Measurements from ENCODE around the gene PITHD1.
"Not testable (repeated sequence)": the region's sequence is repeated elsewhere in the genome, so short reads cannot be mapped to it uniquely, and the experiment has no call there.

PITHD1 gene

DNA sequence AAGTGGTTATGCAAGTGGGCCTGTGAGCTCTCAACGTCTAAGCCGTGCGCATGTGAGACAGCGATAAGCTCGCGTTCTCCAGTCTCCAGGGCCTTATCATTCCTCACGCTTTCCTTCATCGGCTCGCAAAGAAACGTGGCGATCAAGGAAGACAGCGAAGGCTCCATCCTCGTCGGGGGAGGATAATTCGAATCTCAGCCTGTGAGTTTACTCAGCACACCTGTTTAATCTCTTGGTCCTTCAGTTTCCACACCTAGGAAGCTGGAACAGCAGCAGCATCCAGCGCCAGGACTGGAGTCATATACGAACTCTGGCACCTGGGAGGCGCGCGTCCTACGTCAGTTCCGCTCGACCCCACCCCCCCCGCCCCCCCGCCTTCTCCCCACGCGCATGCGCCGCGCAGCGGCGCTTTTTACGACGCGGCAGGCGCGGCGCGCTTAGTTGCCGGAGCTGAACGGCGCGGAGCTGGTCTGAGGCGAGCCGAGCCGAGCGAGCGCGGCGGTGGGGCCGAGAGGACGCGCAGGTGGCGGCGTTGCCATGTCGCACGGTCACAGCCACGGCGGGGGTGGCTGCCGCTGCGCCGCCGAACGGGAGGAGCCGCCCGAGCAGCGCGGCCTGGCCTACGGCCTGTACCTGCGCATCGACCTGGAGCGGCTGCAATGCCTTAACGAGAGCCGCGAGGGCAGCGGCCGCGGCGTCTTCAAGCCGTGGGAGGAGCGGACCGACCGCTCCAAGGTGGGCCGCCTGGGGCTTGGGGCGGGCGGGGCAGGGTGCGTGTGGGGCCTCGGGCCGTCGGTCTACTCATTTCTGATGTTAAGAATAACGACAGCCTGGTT is at the start of gene PITHD1:
Gene PITHD1 (plus strand): TSS at position 440 of the 836 bp plus-strand sequence. CDS start 98 bp downstream, at position 538.
- peak; percentile 62 for DNase-seq (ENCODE audit: low read depth)

GRCh38 chr1:23732363-23733224 is 45.6 kb upstream of the PITHD1 start:
- DNase-seq (ENCODE audit: low read depth), result no peak

DNA sequence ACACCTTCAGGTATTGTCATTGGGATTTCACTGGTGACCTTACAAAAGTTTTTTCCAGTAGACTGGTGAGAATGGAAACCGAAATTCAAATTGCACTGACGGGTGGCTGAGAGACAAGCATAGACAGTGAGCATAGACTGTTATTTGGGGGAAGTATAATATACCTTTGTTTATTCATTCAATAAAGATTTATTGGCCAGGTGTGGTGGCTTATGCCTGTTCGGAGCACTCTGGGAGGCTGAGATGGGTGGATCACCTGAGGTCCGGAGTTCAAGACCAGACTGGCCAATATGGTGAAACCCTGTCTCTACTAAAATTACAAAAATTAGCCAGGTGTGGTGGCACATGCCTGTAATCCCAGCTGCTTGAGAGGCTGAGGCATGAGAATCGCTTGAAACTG is 44.9 kb upstream of the PITHD1 start:
- DNase-seq (ENCODE audit: low read depth), result not testable (repeated sequence)

DNA sequence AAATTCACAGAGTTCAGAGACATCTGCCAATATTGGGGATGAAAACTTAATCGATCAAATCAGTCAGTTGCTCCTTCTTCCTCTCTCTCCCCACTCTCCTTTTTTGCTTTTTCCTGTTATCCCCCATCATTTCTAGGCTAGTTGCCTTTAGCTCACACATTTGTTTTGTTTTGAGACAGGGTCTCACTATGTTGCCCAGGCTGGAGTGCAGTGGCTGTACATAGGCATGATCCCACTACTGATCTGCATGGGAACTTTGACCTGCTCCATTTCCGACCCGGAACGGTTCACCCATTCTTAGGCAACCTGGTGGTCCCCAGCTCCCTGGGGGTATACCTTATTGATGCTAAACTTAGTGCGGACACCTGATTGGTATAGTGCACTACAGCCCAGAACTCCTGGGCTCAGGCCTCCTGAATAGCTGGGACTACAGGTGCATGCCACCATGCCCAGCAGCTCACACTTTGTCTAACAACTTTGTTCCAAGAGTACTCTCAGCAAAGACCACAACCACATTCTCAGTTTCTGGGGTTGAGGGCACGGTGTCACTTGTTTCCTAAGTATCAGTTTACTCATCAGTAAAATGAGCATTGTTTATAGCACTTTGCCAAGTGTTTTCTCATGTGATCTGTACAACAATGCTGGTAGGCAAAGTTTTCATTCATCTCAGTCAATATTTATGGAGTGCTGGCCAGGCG is 41.6 kb upstream of the PITHD1 start:
- no peak for DNase-seq (ENCODE audit: low read depth)

GRCh38 chr1:23741609-23742008 is 36.6 kb upstream of the PITHD1 start:
- DNase-seq (ENCODE audit: low read depth), result no peak

GRCh38 chr1:23742670-23743286 is 35.4 kb upstream of the PITHD1 start:
- DNase-seq (ENCODE audit: low read depth), result no peak

- no peak for DNase-seq (ENCODE audit: low read depth)
These were observed 34.7 kb upstream of the PITHD1 start, which contains the start of gene ELOA for GRCh38 chr1:23743287-23744152. Gene ELOA, plus strand, starts transcription at chr1:23743471. Its CDS starts 33 bp downstream, at chr1:23743504.

DNA sequence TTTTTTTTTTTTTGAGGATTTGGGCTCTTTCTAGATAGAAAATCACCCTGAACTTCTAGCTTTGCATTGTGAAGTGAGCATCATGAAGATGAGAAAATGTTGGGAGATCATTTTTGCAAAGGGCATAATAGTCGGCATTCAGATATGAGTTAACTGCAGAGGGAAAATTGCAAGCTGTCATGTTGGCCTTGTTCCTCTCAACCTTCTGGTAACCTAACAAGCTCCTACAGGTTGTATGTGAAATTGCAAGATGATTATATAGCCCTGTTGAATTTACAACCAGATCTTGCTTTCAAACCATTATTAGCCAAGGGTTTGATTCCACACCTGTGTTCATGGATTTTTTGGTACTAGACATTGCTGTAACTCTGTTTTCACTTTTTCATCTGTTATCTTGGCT is 32.7 kb upstream of the PITHD1 start:
- DNase-seq (ENCODE audit: low read depth), result no peak

DNA sequence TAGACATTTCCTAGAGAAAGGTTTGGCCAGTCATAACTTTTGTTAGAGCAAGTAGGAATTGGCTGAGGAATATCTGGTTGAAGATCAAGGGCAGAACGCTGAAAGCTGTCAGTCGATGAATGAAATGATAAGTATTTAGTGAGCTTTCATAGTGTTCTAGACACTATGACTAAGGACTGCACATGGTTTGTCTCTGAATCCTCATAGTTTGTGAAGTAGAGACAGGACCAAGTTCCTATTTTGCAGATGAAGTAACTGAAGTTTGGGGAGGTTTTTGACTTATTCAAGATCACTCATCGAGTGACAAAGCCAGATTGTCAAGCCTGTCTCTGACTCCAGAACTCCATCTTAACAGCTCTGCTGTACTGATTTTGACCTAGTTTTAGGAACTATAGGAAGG is 30.2 kb upstream of the PITHD1 start:
- no peak for DNase-seq (ENCODE audit: low read depth)

DNA sequence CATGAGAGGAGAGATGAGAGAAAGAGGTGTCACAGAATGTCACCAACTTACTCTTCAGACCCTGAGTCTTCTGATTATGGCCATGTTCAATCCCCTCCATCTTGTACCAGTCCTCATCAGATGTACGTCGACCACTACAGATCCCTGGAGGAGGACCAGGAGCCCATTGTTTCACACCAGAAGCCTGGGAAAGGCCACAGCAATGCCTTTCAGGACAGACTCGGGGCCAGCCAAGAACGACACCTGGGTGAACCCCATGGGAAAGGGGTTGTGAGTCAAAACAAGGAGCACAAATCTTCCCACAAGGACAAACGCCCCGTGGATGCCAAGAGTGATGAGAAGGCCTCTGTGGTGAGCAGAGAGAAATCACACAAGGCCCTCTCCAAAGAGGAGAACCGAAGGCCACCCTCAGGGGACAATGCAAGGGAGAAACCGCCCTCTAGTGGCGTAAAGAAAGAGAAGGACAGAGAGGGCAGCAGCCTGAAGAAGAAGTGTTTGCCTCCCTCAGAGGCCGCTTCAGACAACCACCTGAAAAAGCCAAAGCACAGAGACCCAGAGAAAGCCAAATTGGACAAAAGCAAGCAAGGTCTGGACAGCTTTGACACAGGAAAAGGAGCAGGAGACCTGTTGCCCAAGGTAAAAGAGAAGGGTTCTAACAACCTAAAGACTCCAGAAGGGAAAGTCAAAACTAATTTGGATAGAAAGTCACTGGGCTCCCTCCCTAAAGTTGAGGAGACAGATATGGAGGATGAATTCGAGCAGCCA is 27.0 kb upstream of the PITHD1 start:
- DNase-seq (ENCODE audit: low read depth), result no peak

GRCh38 chr1:23751815-23752200 is 26.4 kb upstream of the PITHD1 start:
- no peak for DNase-seq (ENCODE audit: low read depth)

GRCh38 chr1:23752909-23753308 is 25.3 kb upstream of the PITHD1 start:
- DNase-seq (ENCODE audit: low read depth), result no peak

DNA sequence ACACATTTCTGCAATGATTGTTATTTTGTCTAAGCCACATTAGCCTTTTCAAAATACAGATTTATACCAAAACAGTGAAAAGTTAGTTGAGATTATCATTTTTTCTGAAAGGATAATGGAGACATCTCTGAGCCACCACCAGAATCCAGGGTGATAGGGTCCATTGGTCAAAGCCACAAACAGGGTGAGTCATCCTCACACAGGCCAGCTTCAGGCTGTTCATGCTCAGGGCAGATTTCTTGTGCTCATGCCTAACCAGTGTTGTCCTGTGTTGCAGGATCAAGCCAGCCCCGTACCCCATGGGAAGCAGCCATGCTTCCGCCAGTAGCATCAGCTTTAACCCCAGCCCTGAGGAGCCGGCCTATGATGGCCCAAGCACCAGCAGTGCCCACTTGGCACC is 21.5 kb upstream of the PITHD1 start:
- no peak for DNase-seq (ENCODE audit: low read depth)

DNA sequence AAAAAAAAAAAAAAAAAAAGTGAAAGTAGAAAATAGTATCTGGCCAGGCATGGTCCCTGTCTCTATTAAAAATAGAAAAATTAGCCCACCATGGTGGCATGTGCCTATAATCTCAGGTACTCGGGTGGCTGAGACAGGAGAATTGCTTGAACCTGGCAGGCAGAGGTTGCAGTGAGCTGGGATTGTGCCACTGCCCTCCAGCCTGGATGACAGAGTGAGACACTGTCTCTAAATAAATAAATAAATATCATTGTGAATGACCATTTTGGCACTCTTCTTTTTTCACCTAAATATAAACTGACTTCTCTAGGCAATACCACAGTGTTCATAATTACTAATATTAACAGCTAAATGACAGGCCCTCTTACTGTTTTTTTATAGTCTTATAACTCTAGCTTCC is 20.4 kb upstream of the PITHD1 start:
- no peak for DNase-seq (ENCODE audit: low read depth)

GRCh38 chr1:23759277-23759676 is 18.9 kb upstream of the PITHD1 start:
- no peak for DNase-seq (ENCODE audit: low read depth)

DNA sequence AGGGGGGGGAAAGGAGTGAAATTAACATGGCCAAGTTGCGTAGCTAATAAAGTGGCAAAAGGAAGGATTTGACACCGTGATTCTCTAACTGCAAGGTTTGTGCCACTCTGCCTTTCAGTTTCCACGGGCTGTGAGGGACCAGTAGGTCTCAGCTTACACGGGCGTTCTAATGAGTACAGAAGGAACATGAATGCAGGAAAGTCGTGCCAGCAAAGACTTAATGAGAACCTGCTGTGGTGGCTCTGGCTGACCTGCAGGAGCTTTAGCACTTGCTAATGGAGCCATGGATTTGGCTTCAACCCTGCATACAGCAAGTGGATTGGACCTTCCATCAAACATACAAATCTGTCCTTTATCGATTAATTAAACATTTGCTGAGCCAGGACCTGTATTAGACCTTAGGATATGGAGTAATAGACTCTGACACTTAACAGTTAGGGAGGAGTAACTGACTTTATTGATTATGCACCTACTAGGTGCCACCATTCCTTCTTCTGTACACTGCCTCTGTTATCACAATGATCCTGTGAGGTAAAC is 15.1 kb upstream of the PITHD1 start:
- peak; percentile 59 for DNase-seq (ENCODE audit: low read depth)

DNA sequence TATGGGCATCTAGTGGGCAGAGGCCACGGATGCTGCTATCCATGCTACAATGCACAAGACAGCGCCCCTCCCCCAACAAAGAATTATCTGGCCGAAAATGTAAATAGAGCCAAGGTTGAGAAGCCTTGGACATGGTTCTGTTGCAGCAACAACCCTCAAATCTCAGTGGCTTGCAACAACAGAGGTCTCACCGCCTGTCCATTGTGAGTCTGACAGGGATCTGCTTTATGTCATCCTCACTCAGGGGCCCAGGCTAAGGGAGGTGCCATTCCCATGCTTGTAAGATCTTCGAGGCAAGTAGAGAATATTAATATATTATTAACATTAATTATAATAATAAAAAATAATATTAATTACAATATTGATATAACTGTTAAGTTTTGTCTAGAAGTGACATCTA is 9.5 kb upstream of the PITHD1 start:
- no peak for DNase-seq (ENCODE audit: low read depth)

GRCh38 chr1:23772049-23772853 is 6.0 kb upstream of the PITHD1 start:
- DNase-seq (ENCODE audit: low read depth), result peak; percentile 75

- DNase-seq (ENCODE audit: low read depth), result no peak
These were observed 5.4 kb upstream of the PITHD1 start for GRCh38 chr1:23772854-23773242.
